Ishikawa (cell line): ENCODE data around the gene NCOA5.
A peak's percentile ranks its signal among the peaks of the same experiment; 100 is the strongest.

Source experiments
- CEBPB ChIP-seq: IDR thresholded peaks from 2 replicates; pipeline ENCODE4 v1.6.1; 2012
- CREB1 ChIP-seq: IDR thresholded peaks from 2 replicates; pipeline ENCODE4 v1.6.1; 2012; ENCODE audit warnings: low read depth
- EGR1 ChIP-seq: IDR thresholded peaks from 2 replicates; pipeline ENCODE4 v1.6.1; 2012
- EP300 ChIP-seq: IDR thresholded peaks from 2 replicates; pipeline ENCODE4 v1.6.1; 2012; ENCODE audit warnings: borderline replicate concordance
- FOXM1 ChIP-seq: IDR thresholded peaks from 2 replicates; pipeline ENCODE4 v1.6.1; 2012; ENCODE audit warnings: low read depth, borderline replicate concordance
- NFIC ChIP-seq: IDR thresholded peaks from 2 replicates; pipeline ENCODE4 v1.6.1; 2012
- RAD21 ChIP-seq: IDR thresholded peaks from 2 replicates; pipeline ENCODE4 v1.6.1; 2012; ENCODE audit warnings: low read depth
- REST ChIP-seq: IDR thresholded peaks from 2 replicates; pipeline ENCODE4 v1.6.1; 2012; ENCODE audit warnings: low read depth, mild to moderate bottlenecking
- TAF1 ChIP-seq: IDR thresholded peaks from 2 replicates; pipeline ENCODE4 v1.6.1; 2012; ENCODE audit warnings: low read depth, mild to moderate bottlenecking
- TCF12 ChIP-seq: IDR thresholded peaks from 2 replicates; pipeline ENCODE4 v1.6.1; 2012; ENCODE audit warnings: low read depth
- TEAD4 ChIP-seq: IDR thresholded peaks from 2 replicates; pipeline ENCODE4 v1.6.1; 2012
- YY1 ChIP-seq: IDR thresholded peaks from 2 replicates; pipeline ENCODE4 v1.6.1; 2012; ENCODE audit warnings: low read depth
- ZBTB7A ChIP-seq: IDR thresholded peaks from 2 replicates; pipeline ENCODE4 v1.6.1; 2012; ENCODE audit warnings: low read depth
- TF ChIP-seq, protein P1 (sequence below): IDR thresholded peaks from 2 replicates; pipeline ENCODE4 v1.6.1; 2012
- TF ChIP-seq, protein P2 (sequence below): IDR thresholded peaks from 2 replicates; pipeline ENCODE4 v1.6.1; 2012

NCOA5 gene

DNA sequence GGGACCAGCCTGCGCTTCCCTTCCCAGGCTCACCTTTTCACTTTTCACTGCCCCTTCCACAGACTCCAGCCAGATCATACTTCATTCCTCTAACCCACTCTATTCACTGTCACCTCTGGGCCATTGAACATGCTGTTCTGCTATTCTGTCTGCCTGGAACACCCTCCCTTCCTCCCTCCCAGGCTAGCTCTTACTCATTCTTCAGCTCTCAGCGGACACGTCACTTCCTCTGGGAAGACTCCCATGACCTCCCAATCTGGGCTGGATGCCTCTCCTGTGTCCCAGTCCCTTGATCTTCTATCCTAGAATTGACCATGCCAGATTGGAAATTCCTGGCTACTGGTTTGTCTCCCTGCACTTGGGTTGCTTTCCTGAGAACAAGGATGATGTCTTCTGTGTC is 55.7 kb downstream of the NCOA5 start:
- no peak for TF ChIP-seq REST
- no peak for TF ChIP-seq TEAD4
- no peak for TF ChIP-seq CREB1
- no peak for TF ChIP-seq EGR1
- TF ChIP-seq, protein P1, sequence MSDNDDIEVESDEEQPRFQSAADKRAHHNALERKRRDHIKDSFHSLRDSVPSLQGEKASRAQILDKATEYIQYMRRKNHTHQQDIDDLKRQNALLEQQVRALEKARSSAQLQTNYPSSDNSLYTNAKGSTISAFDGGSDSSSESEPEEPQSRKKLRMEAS = no peak
- no peak for TF ChIP-seq TAF1
- TF ChIP-seq YY1 = no peak
- TF ChIP-seq TCF12 = no peak

GRCh38 chr20:46031701-46032254 is 58.0 kb downstream of the NCOA5 start:
- no peak for TF ChIP-seq TCF12
- TF ChIP-seq RAD21 = no peak
- TF ChIP-seq TEAD4 = no peak
- TF ChIP-seq ZBTB7A = no peak
- TF ChIP-seq EGR1 = no peak
- TF ChIP-seq, protein P2, sequence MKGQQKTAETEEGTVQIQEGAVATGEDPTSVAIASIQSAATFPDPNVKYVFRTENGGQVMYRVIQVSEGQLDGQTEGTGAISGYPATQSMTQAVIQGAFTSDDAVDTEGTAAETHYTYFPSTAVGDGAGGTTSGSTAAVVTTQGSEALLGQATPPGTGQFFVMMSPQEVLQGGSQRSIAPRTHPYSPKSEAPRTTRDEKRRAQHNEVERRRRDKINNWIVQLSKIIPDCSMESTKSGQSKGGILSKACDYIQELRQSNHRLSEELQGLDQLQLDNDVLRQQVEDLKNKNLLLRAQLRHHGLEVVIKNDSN = no peak
- TF ChIP-seq, protein P1 = no peak
- no peak for TF ChIP-seq CEBPB
- TF ChIP-seq EP300 = no peak
- TF ChIP-seq YY1 = no peak
- TF ChIP-seq NFIC = no peak; the same call in 1 of the 2 replicates

- TF ChIP-seq REST (no peak), CEBPB (no peak), TEAD4 (no peak), CREB1 (no peak), EP300 (no peak), EGR1 (no peak), FOXM1 (no peak), YY1 (no peak), NFIC (no peak), TCF12 (no peak)
- TF ChIP-seq, protein P1 = no peak
Measured at GRCh38 chr20:46031014-46031569, 58.7 kb downstream of the NCOA5 start.

GRCh38 chr20:46030284-46031013 is 59.3 kb downstream of the NCOA5 start:
- TF ChIP-seq, protein P2 = no peak
- 0 out of 2 replicates have a peak, but pooled peaks have one; percentile 19 for TF ChIP-seq REST
